Measurements from ENCODE around the gene LRRC8E. TPM values are rescaled to one million over a fixed set of nuclear protein-coding genes. Genes with fewer than 3 reads are reported as not detected.

The LRRC8E gene
- polyA plus RNA-seq, 4 donors: 0.46 to 3.2 (median 2.1) TPM

DNA sequence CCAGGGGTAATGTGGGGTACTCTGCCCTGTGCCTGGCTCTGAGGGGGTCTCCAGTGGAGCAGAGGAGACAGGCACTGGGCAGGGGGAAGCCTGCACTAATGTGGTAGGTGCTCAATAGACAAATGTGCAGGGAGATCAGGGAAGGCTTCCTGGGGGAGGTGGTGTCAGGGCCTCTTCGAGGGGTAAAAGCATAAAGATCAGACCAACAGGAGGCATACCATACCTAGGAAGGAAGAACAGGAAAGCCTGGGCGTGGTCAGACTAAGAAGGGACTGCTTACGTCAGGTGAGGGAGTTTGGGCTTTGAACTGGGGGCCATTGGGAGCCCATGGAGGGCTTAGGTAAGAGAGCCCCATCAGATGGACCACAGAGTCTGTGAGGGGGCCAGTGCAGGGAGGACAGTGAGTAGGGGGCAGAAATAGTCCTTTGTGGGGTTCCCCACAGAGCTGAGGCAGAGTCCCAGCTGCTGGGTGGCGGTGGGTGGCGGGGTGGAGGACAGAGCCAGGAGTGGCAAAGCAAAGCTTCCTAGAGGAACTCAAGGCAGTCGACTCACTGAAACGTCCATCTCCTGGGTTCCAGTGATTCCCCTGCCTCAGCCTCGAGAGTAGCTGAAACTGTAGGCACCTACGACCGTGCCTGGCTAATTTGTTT is 22.9 kb upstream of the LRRC8E start:
- no peak for DNase-seq (ENCODE audit: low read depth in 4 of 4, low spot score in 3 of 4)

DNA sequence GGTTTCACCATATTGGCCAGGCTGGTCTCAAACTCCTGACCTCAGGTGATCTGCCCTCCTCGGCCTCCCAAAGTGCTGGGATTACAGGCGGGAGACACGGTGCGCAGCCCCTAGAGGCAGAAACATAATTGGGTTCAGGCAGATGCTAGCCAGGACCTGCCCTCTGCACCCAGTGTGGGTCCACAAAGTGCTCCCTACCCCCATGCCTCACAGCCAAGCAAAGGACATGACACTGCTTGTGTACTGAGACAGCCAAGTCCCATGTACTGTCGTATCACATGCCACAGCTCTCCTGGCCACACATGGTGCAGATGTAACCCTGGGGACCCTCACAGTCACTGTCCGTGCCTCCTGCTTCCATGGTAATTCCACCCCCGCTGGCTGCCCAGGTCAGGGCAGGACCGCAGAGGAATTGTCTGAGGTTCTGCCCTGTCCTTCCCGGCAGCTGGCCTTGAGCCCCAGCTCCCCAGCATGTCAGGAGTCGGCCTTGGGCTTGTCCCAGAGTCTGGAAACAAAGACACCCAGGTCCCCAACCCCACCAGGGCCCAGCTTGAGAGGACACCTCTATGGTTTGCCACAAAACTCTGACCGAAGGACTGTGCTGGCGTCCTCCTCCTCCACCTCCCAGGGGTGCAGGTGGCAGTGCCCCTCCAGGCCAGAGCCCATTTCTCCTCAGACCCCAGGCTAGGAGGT is 21.8 kb upstream of the LRRC8E start:
- DNase-seq (ENCODE audit: low read depth in 4 of 4, low spot score in 3 of 4): no peak

DNA sequence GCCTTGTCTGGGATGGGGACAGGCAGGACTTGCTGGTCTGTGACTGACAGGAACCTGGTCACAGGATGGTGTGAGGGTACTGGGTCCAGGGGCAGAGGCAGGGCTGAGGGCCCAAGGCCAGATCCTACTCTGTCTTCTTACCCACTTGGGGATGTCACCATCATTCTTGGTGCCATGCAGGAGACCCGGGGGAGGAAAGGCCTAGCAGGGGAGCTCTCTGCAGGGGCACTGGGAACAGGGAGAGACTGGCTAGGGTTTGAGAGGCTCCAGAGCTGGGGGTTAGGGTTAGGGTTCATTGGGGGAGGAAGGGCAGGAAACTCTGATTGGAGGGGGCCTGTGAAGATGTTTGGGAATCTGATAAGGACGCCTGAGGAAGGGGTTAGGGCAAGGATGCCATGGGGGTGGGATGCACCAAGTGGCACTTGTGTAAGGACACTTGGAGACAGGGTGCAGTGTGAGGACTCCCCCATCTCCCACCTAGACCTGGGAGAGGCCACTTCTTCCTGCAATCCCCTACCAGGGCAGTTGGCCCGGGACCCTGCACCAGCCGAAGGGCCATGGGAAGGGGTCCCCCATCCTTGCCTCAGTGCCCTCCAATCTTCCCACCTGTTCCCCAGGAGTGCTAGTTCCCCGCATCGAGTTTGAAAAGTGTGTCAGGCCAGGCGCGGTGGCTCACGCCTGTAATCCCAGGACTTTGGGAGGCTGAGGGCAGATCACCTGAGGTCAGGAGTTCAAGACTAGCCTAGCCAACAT is 21.0 kb upstream of the LRRC8E start:
- DNase-seq (ENCODE audit: low read depth in 4 of 4, low spot score in 3 of 4): no peak

DNA sequence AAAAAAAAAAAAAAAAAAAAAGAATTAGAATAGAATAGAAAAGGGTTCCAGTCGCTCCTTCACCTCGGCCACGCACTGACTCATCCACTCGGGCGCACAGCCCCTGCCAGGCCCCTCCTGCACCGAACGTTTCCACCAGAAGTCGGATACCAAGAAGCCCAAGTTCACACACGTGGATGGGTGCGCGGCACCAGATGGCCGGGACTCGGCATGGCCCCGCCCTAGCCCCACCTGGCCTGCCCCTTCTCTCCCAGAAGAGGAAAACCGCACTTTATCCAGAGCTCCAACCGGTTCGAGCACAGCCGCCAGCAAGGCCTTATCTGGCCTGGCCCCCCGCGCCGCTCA is 20.0 kb upstream of the LRRC8E start:
- DNase-seq (ENCODE audit: low read depth in 4 of 4, low spot score in 3 of 4): no peak

DNA sequence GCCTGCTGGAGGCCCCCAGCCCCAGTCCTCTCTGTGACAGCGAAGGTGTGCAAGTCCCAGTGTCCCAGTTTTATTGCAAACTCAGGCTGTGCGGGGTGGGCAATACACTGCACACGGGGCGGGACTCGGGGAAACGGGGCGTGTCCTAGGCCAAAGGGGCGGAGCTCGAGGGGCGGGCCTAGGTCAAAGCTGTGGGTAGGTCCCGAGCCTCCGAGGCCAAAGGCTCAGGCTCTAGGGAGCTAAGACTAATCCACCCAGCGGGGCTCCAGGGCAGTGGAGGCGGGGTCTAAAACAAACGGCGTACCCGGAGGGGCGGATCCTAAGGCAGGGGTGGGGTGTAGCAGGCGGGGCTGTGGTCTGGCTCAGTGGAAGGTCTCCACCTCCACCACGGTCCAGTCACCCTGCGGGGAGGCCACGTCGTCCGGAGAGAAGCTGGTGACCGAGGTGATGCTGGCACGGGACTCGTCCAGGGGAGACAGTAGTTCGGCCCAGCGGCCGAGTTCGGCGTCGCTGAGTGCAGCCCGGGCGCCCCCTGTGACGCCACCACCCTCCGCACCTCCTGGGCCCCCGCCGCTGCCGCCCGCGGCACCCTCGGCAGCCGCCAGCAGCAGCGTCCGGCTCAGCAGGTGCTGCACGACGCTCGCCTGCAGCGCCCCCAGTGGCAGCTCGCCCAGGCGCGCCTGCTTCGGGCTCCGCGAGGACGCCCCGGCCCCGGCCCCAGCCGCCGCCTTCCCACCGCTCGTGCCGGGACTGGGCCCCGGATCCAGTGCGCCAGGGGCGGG is 19.4 kb upstream of the LRRC8E start:
- peak in 1 of 4 donors; percentile 52 for DNase-seq (ENCODE audit: low read depth in 4 of 4, low spot score in 3 of 4)

DNA sequence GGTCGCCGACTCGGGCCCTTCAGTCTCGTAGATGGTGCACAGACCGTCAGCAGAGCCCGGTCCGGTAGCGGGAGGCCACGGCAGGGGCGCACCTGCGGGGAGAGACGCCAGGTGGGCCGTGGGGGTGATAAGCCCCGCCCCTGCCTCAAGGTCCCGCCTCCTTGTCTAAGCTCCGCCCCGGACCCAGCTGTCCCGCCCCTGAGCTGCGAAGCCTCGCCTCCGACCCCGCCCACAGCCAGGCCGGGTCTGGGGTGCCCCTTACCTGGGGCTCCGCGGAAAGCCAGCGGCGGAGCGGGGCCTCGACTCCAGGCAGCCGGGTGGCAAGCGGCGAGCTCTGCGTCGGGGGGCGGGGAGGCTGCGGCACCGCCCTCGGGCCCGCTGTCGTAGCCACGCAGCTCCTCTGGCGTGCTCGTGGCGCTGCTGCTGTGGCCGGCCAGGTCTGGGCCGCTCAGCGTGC is 18.8 kb upstream of the LRRC8E start:
- DNase-seq (ENCODE audit: low read depth in 4 of 4, low spot score in 3 of 4): no peak

DNA sequence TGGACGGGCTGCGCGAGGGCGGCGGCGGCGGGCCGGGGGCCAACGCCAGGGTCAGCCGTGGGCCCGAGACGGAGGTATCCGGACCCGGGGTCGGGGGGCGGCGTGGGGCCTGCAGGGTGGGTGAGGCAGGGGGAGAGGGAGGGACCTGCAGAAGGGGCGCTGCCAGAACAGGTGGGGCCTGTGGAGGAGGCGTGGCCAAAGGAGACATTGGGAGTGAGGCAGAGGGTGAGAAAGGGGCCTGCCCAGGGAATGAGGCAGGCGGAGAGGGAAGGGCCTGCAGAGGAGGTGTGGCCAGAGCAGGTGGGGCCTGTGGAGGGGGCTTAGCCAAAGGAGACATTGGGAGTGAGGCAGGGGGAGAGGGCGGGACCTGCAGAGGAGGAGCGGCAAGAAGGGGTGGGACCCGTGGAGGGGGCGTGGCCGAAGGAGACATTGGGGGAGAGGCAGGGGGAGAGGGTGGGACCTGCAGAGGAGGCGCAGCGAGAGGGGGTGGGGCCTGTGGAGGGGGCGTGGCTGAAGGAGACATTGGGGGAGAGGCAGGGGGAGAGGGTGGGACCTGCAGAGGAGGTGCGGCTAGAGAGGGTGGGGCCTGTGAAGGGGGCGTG is 18.3 kb upstream of the LRRC8E start:
- no peak for DNase-seq (ENCODE audit: low read depth in 4 of 4, low spot score in 3 of 4)

DNA sequence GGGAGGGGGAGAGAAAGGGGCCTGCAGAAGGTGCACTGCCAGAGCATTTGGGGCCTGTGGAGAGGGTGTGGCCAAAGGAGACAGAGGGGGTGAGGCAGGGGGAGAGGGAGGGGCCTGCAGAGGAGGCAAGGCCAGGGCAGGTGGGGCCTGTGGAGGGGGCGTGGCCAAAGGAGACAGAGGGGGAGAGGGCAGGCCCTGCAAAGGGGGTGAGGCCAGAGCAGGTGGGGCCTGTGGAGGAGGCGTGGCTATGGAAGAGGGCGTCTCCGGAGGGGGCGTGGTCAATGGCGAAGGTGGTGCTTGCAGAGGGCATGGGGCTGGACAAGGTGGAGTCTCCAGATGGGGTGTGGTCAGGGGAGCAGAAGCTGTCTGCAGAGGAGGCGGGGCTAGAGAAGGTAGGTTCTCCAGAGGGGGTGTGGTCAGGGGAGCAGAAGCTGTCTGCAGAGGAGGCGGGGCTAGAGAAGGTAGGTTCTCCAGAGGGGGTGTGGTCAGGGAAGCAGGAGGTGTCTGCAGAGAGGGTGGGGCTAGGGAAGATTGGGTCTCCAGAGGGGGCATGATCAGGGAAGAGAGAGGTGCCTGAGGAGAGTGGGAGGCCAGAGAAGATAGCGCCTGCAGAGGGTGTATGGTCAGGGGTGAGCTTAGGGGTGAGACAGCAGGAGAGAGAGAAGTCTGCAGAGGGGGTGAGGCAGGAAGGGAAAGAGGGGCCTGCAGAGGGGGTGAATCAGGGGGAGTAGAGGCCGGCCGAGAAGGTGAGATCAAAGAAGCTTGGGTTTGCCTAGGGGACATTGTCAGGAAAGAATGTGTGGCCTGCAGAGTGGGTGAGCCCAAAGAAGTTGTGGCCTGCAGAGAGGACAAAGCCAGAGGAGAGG is 17.5 kb upstream of the LRRC8E start:
- DNase-seq (ENCODE audit: low read depth in 4 of 4, low spot score in 3 of 4): no peak

DNA sequence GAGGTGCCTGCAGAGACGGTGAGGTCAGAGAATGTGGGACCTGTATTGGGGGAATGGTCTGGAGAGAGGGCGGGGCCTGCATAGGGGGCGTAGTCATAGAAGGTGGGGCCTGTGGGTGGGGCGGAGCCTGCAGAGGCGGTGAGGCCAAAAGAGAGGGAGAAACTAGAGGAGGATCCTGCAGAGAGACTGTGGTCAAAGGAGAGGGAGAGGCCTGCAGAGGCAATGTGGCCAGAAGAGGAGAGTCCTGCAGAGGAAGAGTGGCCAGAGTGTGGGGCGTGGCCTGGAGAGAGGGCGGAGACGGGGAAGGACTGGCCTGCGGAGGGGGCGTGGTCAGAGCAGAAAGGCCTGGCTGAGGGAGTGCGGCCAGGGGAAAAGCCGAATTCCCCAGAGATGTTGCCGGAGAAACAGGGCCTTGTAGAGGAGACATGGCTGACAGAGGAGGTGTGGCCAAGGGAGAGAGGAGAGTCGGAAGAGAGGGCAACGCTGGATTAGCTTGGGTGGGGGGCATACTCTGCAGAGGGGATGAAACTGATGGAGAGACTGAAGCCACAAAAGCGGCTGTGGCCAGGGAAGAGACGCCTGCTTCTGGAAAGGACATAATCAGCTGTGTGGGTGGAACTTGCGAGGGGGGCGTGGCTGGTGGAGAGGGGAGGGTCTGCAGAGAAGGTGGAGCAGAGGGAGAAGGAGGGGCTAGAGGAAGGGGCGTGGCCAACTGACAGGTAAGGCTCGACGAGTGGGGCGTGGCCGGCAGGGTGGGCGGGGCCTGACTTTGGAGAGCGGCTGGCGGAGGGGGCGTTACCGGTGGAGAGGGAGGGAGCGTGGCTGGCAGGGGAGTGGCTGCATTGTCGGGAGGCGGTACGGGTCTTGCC is 16.6 kb upstream of the LRRC8E start:
- peak in 1 of 4 donors; percentile 48 for DNase-seq (ENCODE audit: low read depth in 4 of 4, low spot score in 3 of 4)

DNA sequence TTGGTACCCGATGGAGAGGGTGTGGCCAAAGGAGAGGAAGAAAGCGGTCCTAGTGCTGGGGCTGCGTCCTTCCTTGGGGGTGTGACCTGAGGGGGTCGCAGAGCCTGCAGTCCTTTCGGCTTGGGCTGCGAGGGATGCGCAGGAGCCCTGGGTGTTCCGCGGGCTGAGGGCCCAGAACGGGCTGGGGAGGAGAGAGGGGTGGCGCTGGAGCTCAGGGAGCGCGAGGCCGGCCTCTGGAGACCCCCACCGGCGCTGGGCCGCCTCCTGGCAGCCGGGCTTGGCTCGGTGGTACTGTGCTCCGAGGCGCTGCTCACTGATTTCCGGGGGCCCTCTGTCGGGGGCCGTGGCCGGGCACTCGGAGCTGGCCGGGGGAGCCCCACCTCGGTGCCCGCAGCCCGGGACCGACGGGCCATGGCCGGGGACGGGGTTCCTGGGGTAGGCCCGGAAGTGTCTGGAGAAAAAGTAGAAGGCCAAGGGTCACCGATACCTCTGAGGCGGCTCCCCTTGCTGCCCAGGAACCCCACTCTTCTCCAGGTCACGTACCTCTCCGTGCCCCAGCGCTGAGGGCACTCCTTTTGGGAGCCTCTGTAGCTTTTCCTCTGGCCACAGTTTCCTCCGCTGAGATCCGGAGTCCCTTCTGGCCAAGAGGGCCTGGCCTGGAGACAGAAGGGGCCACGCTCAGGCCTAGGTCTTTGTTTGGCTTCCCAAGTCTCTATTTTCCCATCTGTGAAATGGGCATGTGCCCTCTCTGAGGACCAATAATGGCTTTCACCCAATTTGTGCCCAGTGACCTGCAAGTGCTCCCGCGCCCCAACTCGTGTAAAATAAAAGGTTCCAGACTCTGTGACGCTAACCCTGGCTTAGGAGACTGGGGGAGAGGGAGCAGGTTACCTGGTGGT is 15.8 kb upstream of the LRRC8E start:
- DNase-seq (ENCODE audit: low read depth in 4 of 4, low spot score in 3 of 4): no peak

DNA sequence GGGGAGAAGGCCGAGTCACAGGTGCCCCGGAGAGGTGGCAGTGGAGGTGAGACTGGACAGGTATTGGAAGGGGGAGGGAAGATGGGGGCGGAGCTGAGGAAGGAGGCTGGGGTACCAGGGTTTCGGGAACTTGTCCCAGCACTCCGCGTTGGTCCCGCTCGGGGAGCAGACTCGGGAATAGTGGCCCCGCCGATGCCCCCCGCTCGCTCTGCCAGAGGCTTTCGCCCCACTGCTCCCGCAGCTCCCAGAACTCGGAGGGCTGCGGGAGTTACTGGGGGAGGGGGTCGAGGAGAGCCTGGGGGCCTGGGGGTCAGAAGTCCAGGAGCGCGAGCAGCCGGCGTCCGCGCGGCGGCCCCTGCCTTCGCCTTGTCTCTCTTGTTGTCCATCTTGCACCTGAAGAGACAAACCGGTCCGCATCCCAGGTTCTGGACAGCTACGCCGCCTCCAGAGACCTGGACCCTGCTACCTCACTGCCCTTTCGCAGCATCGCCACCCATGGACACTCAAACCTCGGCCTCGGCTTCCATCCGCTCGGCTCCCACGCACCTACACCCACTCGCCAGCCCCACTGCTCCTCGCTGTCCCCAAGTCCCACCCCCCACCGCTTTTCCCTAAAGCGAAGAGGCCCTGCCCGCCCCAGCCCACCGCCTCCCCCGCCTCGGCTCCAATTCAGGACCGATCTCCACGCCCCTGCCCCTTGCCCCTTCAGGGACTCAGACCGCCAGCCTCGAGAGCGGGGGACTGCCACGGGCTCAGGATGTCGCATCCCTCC is 14.8 kb upstream of the LRRC8E start:
- no peak for DNase-seq (ENCODE audit: low read depth in 4 of 4, low spot score in 3 of 4)

DNA sequence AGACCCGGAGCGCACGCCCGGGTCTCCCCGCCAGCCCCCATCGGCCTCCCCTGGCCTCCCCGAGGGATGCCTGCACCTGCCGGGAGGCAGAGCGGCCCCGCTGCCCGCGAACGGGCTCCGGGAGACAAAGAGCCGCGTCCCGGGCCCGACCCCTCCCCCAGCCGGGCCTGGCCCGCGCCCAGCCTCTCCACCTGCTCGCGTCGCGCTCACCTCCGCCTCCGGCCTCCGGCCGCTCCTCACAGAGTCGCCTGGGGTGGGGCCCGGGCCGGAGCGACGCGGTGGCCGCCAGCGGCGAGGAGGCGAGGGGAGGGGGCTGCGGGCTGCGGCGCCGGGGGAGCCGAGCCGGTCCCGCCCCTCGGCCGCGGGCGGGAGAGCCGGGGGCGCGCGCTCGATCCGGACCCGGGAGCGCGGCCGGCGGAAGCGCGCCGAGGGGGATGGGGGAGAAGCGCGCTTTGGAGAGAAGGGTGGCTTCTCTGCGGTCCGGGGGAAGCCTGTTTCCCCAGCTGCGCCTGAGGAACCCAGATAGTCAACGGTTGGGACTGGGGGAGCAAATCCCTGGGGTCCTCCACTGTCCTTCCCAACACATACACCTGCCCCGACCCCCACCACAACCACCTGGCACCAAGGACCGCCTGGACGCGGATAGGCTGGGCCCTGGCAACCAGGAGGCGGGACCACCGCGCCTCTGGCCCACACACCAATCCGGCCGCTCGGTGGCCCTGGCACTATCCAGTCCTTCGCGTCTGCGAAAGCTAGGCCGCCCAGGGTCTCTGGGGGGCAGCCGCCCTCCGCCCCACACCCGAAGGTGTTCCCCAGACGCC is 14.0 kb upstream of the LRRC8E start, which contains the start of gene PRR36:
Gene PRR36 (minus strand): TSS at position 315 of the 821 bp plus-strand sequence. CDS start 701 bp downstream, outside the sequence.
- DNase-seq (ENCODE audit: low read depth in 4 of 4, low spot score in 3 of 4): peak in 1 of 4 donors; percentile 61

DNA sequence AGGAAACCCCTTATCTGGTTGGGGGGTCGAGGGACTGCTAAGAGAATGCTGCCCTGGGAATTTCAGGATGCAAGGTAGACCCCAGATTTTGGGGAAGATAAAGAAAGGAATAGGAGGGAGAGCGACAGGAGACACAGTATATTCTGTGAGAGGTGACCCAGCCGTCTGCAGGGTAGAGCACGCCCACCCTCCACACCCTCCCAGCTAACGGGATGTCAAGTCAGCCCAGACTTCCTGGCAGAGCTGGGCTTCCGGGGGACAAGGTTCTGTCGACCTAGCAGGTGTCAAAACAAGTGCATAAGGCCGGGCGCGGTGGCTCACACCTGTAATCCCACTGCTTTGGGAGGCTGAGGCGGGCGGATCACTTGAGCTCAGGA is 13.4 kb upstream of the LRRC8E start:
- no peak for DNase-seq (ENCODE audit: low read depth in 4 of 4, low spot score in 3 of 4)

DNA sequence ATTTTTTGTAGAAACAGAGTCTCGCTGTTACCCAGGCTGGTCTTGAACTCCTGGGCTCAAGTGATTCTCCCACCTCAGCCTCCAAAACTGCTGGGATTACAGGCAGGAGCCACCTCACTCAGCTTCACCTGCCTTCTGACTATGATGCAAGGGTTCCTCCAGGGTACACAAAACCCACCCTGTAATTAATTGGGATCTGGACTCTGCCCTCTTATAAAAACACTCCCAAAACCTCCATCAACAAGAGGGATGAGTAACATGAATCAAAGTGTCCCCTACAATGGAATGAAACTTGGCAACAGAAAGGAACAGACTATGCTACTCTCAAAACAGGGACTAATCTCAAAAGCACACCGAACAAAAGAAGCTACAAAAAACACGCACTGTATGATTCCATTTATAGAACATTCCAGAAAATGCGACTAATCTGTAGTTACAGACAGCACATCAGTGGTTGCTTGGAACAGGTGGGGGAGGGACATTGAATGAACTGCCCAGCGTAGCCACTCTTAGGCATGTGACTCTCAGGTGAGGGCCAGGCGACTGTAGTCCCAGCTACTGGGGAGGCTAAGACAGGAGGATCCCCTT is 11.0 kb upstream of the LRRC8E start:
- DNase-seq (ENCODE audit: low read depth in 4 of 4, low spot score in 3 of 4): no peak

DNA sequence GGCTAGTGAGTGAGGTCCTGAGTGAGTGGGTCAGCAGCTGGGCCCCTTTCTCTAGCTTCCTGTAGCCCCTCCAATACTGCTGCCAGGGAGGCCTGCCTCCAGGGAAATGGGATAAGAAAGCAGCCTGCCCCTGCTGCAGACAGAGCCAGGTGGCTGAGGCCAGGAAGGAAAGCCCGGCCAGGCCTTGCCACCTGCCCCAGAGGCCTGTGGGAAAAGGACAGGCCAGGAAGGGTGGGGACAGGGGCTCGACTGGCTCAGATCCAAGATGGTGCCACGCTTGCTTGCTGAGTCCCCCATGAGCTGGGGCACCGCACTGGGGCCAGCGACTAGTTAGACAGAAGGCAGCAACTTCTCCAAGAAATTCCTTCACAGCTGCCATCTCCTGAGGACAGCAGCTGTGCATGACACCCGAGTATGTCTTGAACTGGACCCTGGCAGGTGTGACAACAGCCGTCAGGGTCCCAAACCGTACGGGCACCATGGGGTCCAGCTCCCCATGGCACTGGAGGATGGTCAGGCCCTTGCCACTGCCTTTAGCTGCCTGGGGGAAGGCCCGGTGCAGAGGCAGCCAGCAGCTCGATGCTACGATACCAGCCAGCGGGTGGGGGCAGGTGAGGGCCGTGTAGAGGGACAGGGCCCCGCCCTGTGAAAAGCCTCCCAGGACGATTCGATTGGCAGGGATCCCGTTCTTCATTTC is 9.1 kb upstream of the LRRC8E start:
- DNase-seq (ENCODE audit: low read depth in 4 of 4, low spot score in 3 of 4): no peak

Data from left renal pelvis (tissue), 4 donors.